Measurements from ENCODE around the gene MRPL4. TPM values are rescaled to one million over a fixed set of nuclear protein-coding genes. Genes with fewer than 3 reads are reported as not detected.

The MRPL4 gene
- total RNA-seq, 2 experiments from 2014 or later, result 157 to 161 TPM

DNA sequence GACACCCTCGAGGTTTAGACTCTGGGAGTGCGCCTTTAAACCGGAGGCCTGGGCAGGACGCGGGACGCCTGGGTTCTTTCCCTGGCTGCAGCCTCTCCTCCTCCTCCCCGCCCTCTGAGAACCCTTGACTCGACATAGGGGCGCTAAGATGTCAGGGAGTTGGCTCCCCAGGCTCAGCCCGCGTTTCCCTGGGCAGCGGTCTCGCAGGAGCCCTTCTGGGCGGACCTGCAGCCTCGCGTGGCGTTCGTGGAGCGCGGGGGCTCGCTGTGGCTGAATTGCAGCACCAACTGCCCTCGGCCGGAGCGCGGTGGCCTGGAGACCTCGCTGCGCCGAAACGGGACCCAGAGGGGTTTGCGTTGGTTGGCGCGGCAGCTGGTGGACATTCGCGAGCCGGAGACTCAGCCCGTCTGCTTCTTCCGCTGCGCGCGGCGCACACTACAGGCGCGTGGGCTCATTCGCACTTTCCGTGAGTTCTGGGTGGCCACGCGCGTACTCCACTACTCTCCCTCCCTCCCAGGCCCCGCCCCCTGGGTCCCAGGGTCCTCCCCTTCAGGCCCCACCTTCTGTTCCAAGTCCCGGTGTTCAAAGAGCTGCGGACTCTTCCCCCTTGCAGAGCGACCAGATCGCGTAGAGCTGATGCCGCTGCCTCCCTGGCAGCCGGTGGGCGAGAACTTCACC, 39.0 kb downstream of the MRPL4 start:
- POLR2A ChIA-PET, result interaction anchor here (0.5 to 2.1 kb wide), 3 partner anchors 11 to 122 kb away, joined by 3 to 12 read pairs (median 7); partner anchors contain the start of gene ICAM1
- CTCF ChIA-PET, result interaction anchor here (0.8 to 6.2 kb wide), 7 partner anchors 11 to 100 kb away, joined by 3 to 47 read pairs (median 4); partner anchors contain the start of gene ICAM1

DNA sequence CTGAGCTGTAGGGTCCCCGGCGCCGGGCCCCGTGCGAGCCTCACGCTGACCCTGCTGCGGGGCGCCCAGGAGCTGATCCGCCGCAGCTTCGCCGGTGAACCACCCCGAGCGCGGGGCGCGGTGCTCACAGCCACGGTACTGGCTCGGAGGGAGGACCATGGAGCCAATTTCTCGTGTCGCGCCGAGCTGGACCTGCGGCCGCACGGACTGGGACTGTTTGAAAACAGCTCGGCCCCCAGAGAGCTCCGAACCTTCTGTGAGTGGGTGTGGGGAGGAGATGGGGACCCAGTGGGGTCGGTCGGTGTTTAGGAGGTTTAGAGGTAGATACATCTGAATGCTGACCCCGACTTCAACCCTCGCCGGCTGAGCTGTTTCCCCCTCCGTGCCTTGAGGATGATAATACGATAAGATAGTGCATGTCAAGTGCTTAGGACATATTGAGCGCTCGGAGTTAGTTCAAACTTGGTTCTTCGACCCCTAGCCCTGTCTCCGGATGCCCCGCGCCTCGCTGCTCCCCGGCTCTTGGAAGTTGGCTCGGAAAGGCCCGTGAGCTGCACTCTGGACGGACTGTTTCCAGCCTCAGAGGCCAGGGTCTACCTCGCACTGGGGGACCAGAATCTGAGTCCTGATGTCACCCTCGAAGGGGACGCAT, 39.7 kb downstream of the MRPL4 start:
- POLR2A ChIA-PET, result interaction anchor here (0.5 to 2.1 kb wide), 3 partner anchors 12 to 121 kb away, joined by 3 to 12 read pairs (median 7); partner anchors contain the start of gene ICAM1
- CTCF ChIA-PET, result interaction anchor here (0.8 to 1.7 kb wide), 6 partner anchors 12 to 99 kb away, joined by 3 to 8 read pairs (median 4); partner anchors contain the start of gene ICAM1

DNA sequence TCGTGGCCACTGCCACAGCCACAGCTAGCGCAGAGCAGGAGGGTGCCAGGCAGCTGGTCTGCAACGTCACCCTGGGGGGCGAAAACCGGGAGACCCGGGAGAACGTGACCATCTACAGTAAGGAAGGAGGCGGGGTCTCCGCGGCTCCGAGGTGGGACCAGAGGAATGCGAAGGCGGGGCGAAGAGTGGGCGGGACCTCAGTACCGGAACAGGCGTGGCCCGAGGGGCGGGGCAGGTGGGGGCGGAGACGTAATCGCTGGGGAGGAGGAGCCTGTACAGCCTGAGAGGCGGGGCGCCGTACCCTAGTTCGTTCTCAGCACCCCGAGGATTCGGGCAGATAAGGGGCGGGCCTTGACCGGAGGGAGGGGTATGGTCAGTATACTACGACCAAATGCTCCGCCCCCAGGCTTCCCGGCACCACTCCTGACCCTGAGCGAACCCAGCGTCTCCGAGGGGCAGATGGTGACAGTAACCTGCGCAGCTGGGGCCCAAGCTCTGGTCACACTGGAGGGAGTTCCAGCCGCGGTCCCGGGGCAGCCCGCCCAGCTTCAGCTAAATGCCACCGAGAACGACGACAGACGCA, 40.3 kb downstream of the MRPL4 start:
- ChIA-PET POLR2A (interaction anchor here (0.5 to 2.1 kb wide), 3 partner anchors 12 to 98 kb away, joined by 6 to 12 read pairs (median 7); partner anchors contain the start of gene ICAM1), CTCF (interaction anchor here (1.3 to 1.7 kb wide), 3 partner anchors 23 to 98 kb away, joined by 3 to 8 read pairs (median 4); no protein-coding TSS in a partner anchor)

DNA sequence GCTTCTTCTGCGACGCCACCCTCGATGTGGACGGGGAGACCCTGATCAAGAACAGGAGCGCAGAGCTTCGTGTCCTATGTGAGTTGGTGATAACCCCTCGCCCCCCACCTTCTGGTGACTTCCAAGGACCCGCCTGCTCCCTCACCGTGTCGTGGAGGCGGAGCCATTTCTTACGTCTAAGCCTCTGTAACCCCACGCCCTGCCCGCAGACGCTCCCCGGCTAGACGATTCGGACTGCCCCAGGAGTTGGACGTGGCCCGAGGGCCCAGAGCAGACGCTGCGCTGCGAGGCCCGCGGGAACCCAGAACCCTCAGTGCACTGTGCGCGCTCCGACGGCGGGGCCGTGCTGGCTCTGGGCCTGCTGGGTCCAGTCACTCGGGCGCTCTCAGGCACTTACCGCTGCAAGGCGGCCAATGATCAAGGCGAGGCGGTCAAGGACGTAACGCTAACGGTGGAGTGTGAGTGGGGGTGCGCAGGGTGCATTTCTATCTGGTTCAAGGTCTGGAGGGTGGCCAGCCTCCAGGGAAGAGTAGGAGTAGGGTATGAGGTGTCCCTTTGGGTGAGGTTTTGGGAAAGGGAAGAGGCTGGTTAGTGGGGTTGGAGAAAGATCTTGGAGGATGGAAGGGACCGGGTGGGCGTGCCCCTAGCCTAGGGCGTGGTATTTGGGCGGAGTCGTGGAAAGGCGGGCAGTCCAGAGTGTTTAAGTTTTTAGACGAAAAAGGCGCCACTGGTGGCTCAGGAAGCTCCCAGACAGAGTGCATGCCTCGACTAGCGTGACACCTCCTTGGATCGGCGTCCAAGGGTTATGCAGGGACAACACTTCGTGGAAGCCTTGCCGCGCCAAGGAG, 41.0 kb downstream of the MRPL4 start:
- CTCF ChIA-PET, result interaction anchor here (1.7 kb wide), 1 partner anchor 24 kb away, joined by 8 read pairs; no protein-coding TSS in a partner anchor
- POLR2A ChIA-PET, result interaction anchor here (0.5 to 2.1 kb wide), 2 partner anchors 22 to 97 kb away, joined by 6 to 12 read pairs; partner anchors contain the start of gene ICAM1

DNA sequence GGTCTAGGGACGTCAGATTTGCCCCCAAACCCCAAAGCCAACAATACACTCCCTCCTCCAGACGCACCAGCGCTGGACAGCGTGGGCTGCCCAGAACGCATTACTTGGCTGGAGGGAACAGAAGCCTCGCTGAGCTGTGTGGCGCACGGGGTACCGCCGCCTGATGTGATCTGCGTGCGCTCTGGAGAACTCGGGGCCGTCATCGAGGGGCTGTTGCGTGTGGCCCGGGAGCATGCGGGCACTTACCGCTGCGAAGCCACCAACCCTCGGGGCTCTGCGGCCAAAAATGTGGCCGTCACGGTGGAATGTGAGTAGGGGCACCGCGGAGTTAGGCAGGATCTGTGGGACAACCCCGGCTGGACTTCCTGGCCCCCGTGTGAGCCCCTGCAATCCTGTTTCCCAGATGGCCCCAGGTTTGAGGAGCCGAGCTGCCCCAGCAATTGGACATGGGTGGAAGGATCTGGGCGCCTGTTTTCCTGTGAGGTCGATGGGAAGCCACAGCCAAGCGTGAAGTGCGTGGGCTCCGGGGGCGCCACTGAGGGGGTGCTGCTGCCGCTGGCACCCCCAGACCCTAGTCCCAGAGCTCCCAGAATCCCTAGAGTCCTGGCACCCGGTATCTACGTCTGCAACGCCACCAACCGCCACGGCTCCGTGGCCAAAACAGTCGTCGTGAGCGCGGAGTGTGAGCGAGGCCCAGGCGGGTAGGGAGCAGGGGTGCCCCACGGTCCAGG, 41.8 kb downstream of the MRPL4 start:
- ChIA-PET POLR2A (no interaction called here), CTCF (no interaction called here)

DNA sequence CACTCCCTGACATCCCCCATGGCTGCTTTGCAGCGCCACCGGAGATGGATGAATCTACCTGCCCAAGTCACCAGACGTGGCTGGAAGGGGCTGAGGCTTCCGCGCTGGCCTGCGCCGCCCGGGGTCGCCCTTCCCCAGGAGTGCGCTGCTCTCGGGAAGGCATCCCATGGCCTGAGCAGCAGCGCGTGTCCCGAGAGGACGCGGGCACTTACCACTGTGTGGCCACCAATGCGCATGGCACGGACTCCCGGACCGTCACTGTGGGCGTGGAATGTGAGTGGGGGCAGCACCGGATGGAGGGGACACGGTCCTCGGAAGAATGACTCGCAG, 42.3 kb downstream of the MRPL4 start:
- CTCF ChIA-PET, result no interaction called here
- POLR2A ChIA-PET, result no interaction called here

DNA sequence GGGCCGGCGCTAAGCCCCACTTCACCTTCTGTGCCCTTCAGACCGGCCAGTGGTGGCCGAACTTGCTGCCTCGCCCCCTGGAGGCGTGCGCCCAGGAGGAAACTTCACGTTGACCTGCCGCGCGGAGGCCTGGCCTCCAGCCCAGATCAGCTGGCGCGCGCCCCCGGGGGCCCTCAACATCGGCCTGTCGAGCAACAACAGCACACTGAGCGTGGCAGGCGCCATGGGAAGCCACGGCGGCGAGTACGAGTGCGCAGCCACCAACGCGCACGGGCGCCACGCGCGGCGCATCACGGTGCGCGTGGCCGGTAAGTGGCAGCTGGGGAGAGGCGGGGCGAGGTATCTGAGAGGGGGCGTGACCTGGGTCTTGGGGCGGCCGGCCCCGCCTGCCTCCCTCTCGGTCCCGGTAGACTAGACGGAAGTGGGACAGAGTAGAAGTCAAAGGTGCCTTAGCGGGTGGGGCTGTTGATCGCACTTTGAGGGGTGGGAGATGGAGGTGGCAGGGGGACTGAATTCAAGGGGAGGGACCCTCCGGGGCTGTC, 43.4 kb downstream of the MRPL4 start:
- CTCF ChIA-PET, result interaction anchor here (0.6 to 1.0 kb wide), 5 partner anchors 11 to 209 kb away, joined by 3 to 5 read pairs (median 4); partner anchors contain the start of gene TYK2
- POLR2A ChIA-PET, result no interaction called here

DNA sequence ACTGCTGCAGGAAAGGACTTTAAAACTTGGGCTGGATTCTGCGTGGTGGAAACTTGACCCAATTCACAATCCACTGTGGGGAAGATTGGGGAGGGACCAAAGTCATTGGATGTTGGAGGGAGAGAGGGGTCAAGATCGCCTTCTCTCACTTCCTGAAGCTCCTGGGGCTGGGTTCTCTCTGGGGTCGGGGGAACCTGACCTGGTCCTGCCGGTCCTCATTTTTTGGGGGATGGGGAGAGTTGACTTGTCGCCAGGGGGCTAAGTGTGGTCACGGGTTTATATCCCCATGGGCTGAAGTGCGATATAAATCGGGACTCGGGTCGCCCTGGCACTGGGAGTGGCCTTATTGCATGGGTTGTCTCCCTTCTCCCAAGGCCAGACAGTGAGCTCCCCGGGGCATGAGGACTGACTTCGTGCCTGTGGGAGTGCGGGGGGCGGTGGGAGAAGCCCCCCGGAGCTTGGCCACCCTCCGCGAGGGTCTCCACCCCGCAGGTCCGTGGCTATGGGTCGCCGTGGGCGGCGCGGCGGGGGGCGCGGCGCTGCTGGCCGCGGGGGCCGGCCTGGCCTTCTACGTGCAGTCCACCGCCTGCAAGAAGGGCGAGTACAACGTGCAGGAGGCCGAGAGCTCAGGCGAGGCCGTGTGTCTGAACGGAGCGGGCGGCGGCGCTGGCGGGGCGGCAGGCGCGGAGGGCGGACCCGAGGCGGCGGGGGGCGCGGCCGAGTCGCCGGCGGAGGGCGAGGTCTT, 44.0 kb downstream of the MRPL4 start:
- ChIA-PET POLR2A (interaction anchor here (0.5 kb wide), 1 partner anchor 21 kb away, joined by 3 read pairs; no protein-coding TSS in a partner anchor), CTCF (interaction anchor here (0.6 to 1.0 kb wide), 5 partner anchors 11 to 208 kb away, joined by 3 to 5 read pairs (median 4); partner anchors contain the start of gene TYK2)

DNA sequence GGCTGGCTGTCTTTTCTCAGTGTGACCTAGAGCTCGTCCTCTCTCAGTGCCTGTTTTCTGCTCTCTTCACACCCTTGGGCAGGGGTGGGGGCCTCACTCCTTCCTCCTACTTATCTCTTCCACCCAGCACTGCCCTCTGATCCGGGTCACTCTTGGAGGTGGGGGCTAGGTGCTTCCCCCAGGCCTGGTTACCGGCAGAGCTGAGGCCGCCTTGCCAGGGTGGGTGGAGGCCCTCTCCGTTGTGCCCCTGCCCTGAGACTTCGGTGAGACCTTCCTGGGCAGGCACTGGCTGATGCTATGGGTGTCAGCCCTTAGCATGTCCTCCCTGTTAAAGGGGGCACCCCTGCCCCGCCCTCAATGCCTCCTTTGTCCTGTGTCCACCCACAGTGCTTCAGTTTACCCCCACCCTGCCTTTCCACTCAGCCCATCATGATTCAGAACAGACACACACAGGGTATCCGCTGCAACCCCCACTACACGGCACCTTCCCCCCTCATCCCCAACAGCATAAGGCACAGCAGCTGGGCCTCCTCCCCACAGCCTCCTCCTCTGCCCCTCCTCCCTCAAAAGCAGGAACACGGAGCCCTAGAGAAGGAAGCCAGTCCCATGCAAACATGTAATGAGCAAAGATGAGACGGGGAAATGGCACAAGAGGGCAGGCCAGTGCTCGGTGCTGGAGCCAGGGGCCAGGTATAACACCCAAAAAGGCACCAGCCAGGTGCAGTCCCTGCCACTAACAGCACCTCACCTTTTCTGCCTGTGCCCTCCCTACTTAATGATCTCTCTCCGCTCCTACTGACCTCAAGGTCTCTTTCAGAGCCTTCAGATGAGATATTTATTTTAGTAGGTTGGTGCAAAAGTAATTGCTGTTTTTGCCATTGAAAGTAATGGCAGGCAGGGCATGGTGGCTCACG, 47.8 kb downstream of the MRPL4 start:
- CTCF ChIA-PET, result no interaction called here

DNA sequence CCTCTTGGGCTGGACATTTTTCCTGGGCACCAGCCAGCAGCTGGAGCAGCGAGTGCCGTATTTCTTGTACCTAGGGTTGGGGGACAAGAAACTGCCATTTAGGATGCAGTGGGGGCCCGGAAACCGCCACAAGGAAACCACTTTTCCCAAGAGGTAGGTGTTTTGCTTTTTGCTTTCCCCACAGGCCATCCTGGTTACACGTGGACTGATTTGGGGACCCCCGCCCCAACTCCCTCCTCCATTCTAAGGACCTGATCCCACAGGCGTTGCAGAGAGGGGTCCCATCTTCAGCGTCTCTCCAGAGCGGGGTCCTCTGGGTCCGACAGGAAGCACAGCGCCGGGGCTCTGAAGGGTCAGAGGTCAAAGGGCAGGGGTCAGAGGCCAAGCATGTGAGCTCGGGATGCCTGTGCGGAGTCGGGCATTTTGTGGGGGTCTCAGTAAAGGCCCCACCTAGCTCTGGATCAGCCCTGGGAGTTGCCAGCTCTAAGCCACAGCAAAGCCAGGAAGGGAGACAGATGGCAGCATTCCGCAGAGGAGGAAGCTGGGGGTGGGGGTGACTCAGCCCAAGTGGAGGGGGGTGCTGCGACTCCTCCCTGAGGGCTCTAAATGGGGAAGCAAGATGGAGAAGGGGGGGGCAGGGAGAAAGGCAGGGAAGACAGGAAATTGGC, 53.3 kb downstream of the MRPL4 start:
- ChIA-PET CTCF (interaction anchor here (0.9 to 1.4 kb wide), 2 partner anchors 34 to 75 kb away, joined by 3 read pairs; partner anchors contain the start of genes ICAM1 and TYK2), POLR2A (no interaction called here)

More for the DNA sequence above, 47.8 kb downstream of the MRPL4 start:
- POLR2A ChIA-PET, result interaction anchor here (0.7 kb wide), 1 partner anchor 39 kb away, joined by 3 read pairs; no protein-coding TSS in a partner anchor

DNA sequence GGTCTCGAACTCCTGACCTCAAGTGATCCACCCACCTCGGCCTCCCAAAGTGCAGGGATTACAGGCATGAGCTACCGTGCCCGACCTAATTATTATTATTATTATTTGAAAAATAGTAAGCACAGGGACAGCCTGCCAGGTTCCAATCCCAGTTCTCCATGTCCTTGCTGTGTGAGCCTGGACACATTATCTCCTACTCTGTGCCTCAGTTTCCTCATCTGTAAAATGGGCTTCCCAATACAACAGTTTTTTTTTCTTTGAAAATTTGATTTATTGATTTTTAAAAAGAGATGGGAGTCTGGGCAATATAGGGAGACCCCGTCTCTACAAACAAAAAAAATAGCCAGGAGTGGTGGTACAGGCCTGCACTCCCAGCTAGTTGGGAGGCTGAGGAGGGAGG, 54.3 kb downstream of the MRPL4 start:
- ChIA-PET POLR2A (interaction anchor here (0.6 kb wide), 1 partner anchor 74 kb away, joined by 5 read pairs; the partner anchor contains the start of gene TYK2), CTCF (interaction anchor here (0.7 to 1.5 kb wide), 4 partner anchors 10 to 156 kb away, joined by 3 to 4 read pairs (median 3); partner anchors contain the start of gene ICAM1)

DNA sequence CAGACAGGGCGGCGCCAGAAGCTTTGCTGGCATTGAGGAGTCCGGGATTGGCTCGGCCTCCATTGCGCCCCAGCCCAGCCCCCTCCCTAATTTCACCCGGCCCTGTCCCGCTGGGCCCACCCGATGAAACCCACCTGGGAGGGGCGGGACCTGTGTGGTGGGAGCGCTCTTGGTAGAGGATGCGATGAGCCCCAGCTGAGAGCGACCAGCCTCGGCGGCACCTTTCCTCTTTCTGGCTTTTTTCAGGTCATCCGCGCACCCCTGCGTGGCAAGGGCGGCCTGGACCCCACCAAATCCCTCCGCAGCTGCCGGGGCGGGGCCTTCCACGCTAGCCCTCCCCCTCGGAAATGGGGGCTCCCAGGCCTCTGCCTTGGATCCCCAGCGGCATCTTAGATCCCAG, 57.4 kb downstream of the MRPL4 start, which contains the start of gene ZGLP1:
Gene ZGLP1, minus strand, starts transcription at position 393 of the 400 bp plus-strand sequence.
- ChIA-PET CTCF (interaction anchor here (0.7 kb wide), 1 partner anchor 16 kb away, joined by 3 read pairs; no protein-coding TSS in a partner anchor), POLR2A (no interaction called here)

Measured in activated CD8-positive, alpha-beta memory T cell treated with anti-CD3 and anti-CD28 coated beads for 36 hours (primary cell).